Rectal smooth muscle tissue (tissue), 1 donor: Measurements from ENCODE around the gene WNT3A.
"Not testable (repeated sequence)": the region's sequence is repeated elsewhere in the genome, so short reads cannot be mapped to it uniquely, and the experiment has no call there.

Source experiments
- H3K27ac ChIP-seq: one replicate; pipeline ENCODE4 v1.7.0; 2013; ENCODE audit warnings: low read depth, low read length, inconsistent platforms
- H3K27me3 ChIP-seq: one replicate; pipeline ENCODE4 v1.7.0; 2013; ENCODE audit warnings: low read length; ENCODE audit not compliant: control insufficient read depth, insufficient read depth
- H3K36me3 ChIP-seq: one replicate; pipeline ENCODE4 v1.7.0; 2013; ENCODE audit warnings: low read length; ENCODE audit not compliant: control insufficient read depth, insufficient read depth
- H3K4me1 ChIP-seq: one replicate; pipeline ENCODE4 v1.7.0; 2013; ENCODE audit warnings: low read length; ENCODE audit not compliant: control insufficient read depth, insufficient read depth
- H3K4me3 ChIP-seq: one replicate; pipeline ENCODE4 v1.7.0; 2013; ENCODE audit warnings: low read length
- H3K9ac ChIP-seq: one replicate; pipeline ENCODE4 v1.7.0; 2013; ENCODE audit warnings: low read length

The WNT3A gene

DNA sequence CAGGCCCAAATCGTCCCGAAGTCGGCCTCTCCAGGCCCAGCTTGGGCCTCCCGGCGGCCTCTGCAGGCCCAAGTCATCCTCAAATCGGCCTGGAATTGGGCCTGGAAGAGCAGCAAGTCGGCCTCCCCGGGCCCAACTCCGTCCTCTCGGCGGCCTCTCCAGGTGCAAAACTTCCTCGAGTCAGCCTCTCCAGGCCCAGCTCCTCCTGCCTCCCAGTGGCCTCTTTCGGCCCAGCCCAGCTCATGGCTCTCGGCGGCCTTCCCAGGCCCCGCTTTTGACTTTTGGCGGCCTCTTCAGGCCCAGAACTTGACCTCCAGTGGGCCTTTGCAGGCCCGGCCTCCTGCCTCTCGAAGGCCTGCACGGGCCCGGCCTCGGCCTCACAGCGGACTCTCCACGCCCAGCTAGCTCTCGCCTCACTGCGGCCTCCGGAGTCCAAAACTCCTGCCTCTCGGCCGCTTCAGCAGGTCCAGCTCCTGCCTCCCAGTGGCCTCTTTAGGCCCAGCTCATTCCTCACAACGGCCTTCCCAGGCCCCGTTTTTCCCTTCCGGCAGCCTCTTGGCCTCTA, 33.0 kb upstream of the WNT3A start:
- not testable (repeated sequence) for H3K27me3 ChIP-seq, H3K9ac ChIP-seq, H3K4me3 ChIP-seq, H3K27ac ChIP-seq, H3K36me3 ChIP-seq, H3K4me1 ChIP-seq

GRCh38 chr1:227975583-227976283, 31.1 kb upstream of the WNT3A start:
- H3K4me3 ChIP-seq, H3K27me3 ChIP-seq, H3K27ac ChIP-seq, H3K9ac ChIP-seq, H3K36me3 ChIP-seq, H3K4me1 ChIP-seq: not testable (repeated sequence)

DNA sequence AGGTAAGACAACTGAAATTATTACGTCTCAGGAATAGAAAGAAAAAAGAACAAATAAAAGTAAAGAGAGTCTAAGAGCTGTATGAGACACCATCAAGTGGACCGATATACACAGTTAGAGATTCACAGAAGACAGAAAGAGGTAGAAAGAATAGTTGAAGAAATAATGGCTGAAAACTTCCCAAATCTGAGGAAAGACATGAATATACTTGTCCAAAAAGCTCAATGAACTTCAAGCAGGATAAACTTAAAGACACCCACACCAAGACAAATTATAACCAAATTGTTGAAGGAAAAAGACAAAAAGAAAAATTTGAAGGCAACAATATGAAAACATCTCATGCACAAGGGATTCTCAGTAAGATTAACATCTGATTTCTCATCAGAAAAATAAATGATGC, 19.6 kb upstream of the WNT3A start:
- Histone ChIP-seq H3K9ac (no peak overlapping the region), H3K4me3 (no peak overlapping the region), H3K36me3 (no peaks in the 10 kb centered on the region), H3K27me3 (no peaks in the 10 kb centered on the region), H3K4me1 (no peaks in the 10 kb centered on the region), H3K27ac (no peak overlapping the region)

DNA sequence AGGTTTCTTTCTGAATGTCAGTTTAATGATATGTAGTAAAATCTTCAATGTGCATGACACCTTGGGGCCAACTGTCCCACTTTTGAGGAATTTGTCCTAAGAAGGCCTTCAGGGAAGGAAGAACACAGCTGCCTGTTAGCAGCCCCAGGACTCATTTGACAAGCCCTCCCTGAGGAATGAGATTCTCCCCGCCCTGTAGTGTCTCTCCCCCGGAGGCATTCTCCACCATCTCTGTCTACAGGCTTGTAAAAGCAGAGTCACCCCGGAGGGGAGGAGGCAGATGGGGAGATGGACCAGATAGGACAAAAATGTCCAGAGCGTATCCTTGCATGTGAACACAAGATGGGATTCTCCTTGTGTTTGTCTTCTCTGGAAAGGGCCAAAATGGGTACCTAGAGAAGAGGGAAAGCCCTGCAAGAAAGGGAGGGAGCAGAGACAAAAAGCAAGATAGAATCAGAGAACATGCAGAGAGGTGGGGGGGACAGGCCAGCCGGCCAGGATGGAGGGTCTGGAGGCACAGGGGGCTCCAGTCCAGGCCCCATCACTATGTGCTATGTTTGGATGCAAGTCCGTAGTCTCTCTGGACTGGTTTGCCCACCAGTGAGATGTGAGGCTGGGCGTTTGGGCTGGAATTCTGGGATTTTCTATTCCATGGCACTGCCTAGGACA, 12.0 kb upstream of the WNT3A start:
- no peak overlapping the region for H3K9ac ChIP-seq
- no peaks in the 10 kb centered on the region for H3K36me3 ChIP-seq
- H3K27me3 ChIP-seq, result no peaks in the 10 kb centered on the region
- no peaks in the 10 kb centered on the region for H3K4me1 ChIP-seq
- no peak overlapping the region for H3K27ac ChIP-seq
- H3K4me3 ChIP-seq, result no peak overlapping the region

DNA sequence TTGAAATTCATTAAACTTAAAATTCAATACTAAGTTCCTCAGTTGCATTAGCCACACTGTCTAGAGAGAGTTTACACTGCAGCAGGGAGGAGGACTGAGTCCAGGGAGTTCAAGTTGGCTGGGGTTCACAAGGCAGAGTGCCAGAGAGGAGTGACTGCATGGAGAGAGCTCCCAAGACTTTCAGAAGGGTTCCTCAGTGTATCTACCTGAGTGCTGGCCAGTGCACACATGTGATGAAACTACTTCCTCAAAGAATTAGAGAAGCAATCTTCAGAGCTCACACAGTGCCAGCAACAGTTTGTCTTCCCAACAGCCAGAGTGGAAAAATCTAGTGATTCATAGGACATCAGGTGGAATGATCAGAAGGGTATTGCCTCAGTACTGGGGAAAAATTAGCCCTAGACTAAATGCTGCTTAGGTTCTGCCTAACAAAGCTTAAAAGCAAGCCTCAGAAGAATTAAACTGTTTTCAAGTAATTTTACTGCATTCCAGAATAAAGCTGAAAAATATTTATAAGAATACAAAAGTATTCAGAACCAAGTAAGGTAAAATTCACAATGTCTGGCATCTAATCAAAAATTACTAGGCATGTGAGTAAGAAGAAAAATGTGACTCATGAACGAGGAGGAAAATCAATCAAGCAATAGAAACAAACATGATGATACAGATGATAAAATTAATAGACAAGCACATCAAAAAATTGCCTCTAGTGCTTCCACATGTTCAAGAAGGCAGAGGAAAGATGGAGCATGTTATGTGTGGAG, 10.4 kb upstream of the WNT3A start:
- no peaks in the 10 kb centered on the region for H3K4me1 ChIP-seq
- no peak overlapping the region for H3K4me3 ChIP-seq
- no peaks in the 10 kb centered on the region for H3K27me3 ChIP-seq
- H3K9ac ChIP-seq, result no peak overlapping the region
- no peak overlapping the region for H3K27ac ChIP-seq
- no peaks in the 10 kb centered on the region for H3K36me3 ChIP-seq

DNA sequence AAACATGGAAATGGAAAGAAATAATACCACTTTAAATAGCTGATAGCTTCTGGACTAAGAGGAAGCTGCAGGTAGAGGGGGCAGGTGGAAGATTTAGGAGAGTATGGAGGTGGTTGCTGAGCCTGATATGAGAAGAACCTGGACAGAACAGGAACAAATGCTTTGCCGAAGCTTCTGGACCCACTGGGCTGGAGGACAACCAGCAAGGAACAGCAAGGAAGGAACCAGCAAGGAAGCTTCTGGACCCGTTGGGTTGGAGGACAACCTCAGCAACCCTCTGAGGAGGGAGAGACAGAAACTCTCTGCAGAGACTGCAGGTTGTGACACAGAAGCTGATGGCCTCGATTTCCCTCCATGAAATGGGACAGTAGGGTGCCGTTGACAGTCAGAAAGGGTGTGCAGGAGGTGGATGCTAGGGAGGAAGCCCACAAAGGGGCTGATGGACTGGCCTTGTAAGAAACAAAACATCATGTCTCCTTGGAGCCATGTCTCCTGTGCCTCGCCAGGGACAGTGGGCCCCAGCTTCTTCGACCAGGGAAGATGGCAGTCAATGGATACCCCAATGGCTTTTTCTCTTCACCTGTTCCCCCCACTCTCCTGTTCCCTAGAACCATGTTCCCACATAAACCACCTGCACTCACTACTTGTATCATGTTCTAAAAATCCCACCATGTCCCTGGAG, 8.3 kb upstream of the WNT3A start:
- no peak overlapping the region for H3K27ac ChIP-seq
- H3K27me3 ChIP-seq, result no peaks in the 10 kb centered on the region
- no peak overlapping the region for H3K4me3 ChIP-seq
- no peaks in the 10 kb centered on the region for H3K36me3 ChIP-seq
- H3K9ac ChIP-seq, result no peak overlapping the region
- H3K4me1 ChIP-seq, result no peaks in the 10 kb centered on the region

- Histone ChIP-seq H3K4me3 (no peak overlapping the region), H3K27me3 (peaks cover 3% of the 10 kb centered on the region), H3K36me3 (no peaks in the 10 kb centered on the region), H3K27ac (no peak overlapping the region), H3K4me1 (no peaks in the 10 kb centered on the region), H3K9ac (no peak overlapping the region)
These were observed 7.5 kb upstream of the WNT3A start for GRCh38 chr1:227999056-227999930.

DNA sequence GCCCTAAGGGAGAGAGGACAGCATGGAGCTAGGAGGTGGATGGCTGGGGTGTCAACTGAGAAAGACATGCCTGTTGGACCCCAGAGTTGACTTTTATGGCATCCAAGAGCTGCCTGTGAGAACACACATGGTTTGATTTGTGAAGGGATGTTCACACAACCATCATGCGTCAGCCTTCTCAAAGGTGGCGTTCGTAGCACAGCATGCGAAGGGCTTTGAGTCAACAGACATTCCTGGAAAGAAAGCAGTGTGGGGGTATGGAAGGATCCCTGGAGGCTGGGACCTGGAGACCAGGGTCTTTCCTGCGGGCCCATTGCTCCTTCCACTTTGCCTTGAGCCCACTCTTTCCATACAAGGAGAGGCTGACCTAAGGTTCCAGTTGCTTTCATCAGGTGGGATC, 6.4 kb upstream of the WNT3A start:
- H3K27ac ChIP-seq, result no peak overlapping the region
- no peak overlapping the region for H3K4me3 ChIP-seq
- no peaks in the 10 kb centered on the region for H3K4me1 ChIP-seq
- no peak overlapping the region for H3K9ac ChIP-seq
- peaks cover 8% of the 10 kb centered on the region for H3K27me3 ChIP-seq
- no peaks in the 10 kb centered on the region for H3K36me3 ChIP-seq

DNA sequence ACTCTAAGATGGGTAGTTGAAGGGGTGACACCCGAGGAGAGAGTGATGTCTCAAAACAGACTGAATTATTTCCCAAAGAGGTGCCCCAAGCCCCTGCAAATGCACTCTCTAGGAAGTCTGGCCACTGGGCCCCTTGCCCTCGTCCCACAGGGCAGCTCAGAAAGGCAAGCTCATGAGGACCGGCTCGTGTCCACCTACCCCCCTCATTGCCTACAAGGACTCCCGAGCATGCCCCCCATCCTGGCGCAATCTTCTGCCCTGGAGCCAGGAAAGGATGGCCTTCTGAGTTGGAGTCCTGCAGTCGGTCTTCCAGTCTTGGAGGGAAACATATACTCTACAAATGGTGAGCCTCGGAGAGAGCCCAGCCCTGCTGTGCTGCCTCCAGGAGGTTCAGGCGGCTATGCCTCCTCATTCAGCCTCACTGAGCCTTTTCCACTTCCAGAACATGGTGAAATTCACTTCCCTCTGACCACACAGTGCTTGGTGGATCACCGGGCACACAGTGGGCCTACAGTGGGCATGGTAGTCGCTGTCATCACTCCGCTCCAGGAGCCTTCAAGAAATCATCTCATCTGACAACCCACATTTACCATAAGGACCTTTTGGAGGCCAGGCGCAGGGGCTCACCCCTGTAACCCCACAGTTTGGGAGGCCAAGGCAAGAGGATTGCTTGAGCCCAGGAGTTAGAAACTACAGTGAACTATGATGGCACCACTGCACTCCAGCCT, 5.8 kb upstream of the WNT3A start:
- Histone ChIP-seq H3K36me3 (no peaks in the 10 kb centered on the region), H3K4me3 (no peak overlapping the region), H3K9ac (no peak overlapping the region), H3K27me3 (peaks cover 8% of the 10 kb centered on the region), H3K27ac (no peak overlapping the region), H3K4me1 (no peaks in the 10 kb centered on the region)

GRCh38 chr1:228001738-228002535, 4.9 kb upstream of the WNT3A start:
- Histone ChIP-seq H3K4me3 (no peak overlapping the region), H3K4me1 (no peaks in the 10 kb centered on the region), H3K9ac (no peak overlapping the region), H3K36me3 (no peaks in the 10 kb centered on the region), H3K27ac (no peak overlapping the region), H3K27me3 (peaks cover 14% of the 10 kb centered on the region)
